ENCODE data around the gene AVEN.
"Not testable (repeated sequence)": the region's sequence is repeated elsewhere in the genome, so short reads cannot be mapped to it uniquely, and the experiment has no call there.

AVEN gene

DNA sequence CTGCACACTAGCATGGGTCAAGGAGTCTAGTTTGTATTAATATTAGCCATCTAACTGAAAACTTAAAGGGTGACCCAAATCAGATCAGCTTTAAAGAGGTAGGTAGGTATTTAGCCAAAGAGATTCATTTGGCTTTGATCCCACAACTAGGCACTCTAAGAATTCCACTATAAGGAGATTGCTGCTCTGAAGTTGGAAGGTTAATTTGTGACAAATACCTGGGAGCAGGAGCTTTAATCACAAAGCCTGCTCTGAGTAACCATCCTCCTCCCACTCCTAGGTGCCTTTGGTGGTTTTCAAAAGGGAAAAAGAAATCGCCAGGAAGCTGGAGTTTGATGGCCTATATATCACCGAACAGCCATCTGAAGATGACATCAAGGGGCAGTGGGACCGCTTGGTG lies 191.0 kb downstream of the AVEN start:
- DNase-seq (ENCODE audit: low read depth, low spot score): no peak

DNA sequence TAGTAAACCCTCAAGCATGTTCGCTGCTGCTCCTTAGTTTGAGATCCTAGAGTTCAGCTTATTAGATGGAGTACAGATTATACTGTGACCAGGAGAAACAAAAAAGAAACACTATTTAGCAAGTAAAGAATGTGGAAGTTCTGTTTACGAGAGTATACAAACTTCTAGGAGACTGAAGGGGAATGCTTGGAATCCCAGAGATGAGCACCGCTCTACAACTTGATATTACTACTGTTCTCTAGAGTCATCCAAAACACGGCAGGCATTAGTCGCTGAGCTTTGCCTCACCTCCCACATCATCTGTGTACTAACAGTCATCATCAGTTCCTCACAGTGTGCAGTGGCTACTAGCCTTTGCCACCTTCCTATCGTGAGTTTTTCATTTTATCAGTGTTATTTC lies 192.1 kb downstream of the AVEN start:
- DNase-seq (ENCODE audit: low read depth, low spot score): no peak

DNA sequence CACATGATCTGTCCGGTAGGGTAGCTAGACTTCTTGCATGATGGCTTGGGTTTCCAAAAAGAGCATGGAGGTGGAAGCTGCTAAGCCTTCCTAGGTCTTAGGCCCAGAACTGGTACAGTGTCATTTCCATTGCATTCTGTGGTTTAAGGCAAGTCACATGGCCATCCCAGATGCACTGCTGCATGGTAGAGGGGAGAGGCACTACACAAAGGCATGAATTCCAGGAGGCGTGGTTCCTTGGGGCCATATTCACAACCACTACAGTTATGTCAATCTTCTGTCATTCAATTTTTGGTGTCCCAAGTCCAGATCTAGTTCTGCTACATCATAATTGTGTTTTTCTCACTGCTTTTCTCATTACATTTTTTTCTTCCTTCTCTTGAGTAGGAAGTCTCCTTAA lies 192.9 kb downstream of the AVEN start:
- DNase-seq (ENCODE audit: low read depth, low spot score): no peak

DNA sequence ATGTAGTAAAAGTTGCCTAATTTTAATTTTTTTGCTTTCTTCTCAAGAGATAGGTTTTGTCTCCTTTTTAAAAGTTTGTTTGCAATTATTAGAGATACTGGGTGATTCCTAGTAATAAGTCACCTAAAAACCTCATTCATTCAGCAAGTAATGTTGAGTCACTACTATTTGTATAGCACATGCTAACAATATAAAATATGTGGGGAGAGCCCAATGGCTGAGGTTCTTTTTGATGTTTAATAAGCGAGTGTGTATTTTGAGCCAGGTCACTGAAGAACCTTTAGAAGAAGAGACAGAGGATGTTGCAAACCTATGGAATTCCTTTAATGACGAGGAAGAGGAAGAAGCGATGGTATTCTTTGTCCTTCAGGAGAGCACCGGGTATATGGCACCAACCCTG lies 194.4 kb downstream of the AVEN start:
- no peak for DNase-seq (ENCODE audit: low read depth, low spot score)

DNA sequence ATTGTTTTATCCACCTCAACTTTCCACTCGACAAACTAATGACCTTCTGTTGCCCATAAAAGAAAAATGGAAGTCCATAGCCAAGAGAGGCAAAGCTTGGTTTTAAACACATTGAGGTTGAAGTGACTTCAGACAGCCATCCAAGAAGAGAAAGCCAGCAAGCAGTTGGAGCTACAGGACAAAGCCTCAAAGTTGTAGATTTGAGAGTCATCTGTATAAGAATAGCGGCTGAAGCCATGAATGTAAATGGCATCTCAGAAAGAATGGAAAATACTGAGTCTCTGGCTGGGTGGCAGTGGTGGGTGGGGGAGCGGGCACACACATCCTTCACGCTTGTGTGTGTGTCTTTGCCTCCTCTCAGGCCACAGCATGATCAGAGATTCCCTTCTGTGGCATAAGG lies 194.8 kb downstream of the AVEN start:
- no peak for DNase-seq (ENCODE audit: low read depth, low spot score)

DNA sequence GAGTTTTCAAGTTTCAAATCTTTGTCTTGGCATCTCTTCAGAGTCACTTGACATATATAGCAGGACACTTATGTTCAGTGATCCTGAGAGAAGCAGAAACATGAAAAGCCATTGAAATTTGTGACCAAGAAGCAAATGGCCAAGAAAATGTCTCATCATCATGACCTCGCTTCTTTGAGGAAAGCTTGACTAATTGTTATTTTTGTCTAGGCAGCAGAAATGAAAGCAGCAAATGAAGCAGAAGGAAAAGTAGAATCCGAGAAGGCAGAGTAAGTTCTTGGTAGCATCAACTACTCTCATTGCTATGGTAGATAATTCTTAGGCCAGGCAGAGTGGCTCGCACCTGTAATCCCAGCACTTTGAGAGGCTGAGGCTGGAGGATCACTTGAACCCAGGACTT lies 198.4 kb downstream of the AVEN start:
- DNase-seq (ENCODE audit: low read depth, low spot score): no peak

DNA sequence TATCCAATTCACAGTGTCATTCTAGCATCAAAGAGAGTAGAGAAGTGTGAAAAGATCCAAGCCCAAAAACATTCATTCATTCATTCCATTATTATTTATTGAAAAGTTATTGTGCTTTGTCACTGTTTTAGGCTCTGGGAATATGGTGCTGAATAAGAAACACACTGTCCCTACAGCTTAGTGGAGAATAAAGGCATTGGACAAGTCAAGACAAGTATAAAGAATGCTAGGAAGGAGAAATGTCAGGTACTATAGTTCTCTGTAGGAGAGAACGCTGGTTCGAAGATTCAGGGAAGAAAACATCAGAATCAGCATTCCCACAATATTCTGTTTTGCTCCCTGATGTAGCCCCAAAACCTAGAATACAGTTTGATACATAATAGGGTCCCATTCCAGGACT lies 199.5 kb downstream of the AVEN start:
- DNase-seq (ENCODE audit: low read depth, low spot score): no peak

DNA sequence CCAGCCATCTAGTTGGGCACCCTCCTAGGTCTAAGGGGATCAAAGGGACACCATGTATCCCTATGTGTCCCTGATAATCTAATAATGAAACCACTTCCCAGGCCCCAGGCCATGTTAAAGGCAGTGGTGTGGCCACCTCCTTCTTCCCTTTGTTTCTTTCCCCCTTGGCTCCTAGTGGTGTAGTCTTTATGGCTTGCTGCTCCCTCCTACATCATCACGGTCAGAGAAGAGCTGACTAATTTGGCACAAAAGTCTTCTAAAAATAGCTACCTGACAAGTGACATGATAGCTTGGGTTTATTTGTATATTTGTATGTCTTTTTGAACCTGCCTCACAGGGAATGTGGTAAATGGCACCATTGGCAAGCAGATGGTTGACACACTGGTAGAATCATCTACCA lies 201.7 kb downstream of the AVEN start:
- no peak for DNase-seq (ENCODE audit: low read depth, low spot score)

DNA sequence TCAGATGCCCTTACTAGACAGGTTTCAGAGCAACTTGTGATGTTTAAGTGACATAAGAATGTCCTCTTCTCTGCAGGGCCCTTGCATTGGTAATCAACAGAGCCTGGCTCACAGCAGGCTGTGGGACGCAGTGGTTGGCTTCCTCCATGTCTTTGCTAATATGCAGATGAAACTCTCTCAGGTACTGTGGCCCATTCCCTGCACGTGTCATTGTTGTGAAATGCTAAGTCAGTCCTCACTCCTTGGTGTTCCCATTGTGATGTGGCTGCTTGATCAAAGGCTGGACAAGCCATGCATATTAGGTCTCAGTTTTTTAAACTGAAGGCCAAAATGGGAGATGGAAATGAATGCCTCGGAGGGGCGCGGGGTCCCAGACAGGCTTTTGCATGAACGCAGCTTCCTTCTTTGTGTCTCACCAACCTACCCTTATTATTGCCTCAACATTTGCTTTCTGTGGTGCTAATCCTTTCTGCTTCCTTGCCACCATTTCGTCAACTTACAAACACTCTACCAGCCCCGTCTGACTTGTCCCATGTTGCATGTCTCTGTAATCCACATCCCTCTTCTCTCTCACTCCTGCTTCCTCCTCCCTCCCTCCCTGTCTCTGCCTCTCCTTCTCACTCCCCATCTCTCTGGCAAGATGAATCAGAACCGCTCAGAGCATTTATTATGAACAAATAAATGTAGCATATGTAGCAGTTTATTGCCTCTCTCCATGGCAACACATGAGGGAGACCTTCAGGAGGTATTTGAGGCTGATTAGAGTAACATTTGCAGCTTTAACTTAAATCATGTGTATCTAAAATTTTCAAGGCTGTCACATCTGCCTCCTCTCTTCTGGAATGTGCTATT lies 203.9 kb downstream of the AVEN start:
- DNase-seq (ENCODE audit: low read depth, low spot score): no peak

DNA sequence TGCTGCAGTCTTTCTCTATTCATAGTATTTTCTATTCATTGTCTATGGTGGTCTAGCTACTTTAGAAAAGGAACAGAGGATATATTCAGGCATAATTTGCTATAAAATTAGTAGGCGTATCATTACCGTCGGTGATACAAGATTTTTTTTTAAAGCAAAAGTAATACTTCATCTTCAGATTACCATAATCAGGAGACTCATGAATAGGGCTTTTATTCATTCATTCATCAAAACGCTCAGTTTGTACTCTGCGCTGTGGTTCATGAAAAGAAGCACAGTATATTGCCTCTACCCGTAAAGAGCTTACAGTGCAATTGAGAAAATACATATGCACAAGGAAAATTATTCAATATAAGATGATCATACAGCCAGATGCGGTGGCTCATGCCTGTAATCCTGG lies 207.4 kb downstream of the AVEN start:
- DNase-seq (ENCODE audit: low read depth, low spot score): no peak

DNA sequence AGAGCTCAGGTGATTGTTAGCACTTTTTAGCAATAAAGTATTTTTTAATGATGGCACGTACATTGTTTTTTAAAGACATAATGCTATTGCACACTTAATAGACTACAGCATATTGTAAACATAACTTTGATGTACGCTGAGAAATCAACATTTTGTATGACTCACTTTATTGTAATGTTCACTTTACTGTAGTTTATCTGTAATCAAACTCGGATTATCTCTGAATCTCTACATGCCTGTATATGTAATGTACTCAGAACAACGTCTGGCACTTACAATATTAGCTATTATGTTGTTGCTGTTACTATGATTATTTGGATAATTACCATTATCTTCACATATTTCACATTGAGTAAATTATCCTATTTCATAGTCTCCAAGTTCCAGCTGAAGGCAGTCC lies 208.7 kb downstream of the AVEN start:
- DNase-seq (ENCODE audit: low read depth, low spot score): no peak

DNA sequence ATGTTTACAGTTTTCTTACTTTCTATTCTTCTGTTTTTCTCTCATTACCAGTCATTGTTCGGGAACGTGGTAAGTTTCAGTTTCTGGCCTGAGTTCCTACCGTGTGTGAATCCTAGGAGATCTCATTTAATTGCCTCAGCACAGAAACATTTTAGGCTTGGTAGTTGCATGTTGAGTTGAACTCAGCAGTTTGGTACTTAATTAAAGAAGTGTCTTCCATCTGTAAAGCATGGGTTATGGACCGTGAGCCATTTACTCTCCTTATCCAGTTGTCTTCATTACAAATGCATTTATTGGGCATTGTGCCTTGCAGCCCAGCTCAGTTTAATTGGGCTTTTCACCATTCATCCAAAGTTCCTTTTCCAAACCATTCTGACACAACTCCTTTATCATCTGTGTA lies 212.8 kb downstream of the AVEN start:
- DNase-seq (ENCODE audit: low read depth, low spot score): no peak

DNA sequence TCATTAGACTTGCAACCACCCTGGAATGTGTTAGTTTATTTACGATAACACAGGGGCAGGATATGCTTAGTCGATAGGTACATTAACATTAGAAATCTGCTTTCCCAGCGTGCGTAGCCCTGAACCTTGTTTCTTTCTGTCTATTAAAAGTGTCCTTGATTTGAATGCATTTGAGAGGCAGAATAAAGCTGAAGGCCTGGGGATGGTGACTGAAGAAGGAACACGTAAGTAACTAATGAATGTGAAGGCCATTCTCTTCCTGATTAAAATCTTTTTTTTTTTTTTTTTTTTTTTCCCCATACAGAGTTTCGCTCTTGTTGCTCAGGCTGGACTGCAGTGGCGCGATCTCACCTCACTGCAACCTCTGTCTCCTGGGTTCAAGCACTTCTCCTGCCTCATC lies 213.6 kb downstream of the AVEN start:
- DNase-seq (ENCODE audit: low read depth, low spot score): no peak

DNA sequence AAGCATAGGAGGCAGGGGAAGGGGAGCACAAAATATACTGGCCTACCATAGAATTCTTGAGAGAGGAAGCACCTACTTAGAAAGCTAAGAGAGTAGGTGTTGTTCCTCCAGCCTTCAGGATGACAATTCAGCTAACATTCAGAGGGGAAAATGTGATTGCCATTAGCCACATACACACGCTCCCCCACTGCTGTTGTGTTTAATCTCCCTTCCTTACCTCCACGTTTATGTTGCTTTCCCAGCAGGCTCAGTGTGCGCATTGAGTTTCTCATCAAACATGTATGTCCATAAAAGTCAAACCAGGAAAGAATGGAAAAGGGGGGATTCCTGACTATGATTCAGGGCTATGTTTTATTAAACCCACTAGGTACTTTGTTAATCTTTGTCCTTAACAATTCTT lies 215.9 kb downstream of the AVEN start:
- DNase-seq (ENCODE audit: low read depth, low spot score): no peak

DNA sequence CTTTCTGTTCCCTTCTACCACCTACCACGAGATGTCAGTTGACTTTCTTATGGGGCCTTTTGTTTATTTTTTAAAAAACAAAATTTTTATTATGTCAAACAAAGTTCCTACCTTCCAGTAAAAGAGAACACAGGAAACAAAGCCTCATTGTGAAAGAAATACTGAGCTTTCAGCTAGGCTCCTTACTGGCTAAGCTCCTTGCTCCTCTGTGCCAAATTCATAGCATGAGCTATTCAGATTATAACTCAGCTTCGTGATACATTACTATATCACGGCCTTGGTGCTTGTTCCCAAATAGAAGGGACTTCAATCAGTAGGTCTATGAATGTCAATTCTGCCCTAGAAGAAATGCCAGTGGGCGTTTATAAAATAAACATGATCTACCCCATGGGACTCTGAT lies 216.5 kb downstream of the AVEN start:
- no peak for DNase-seq (ENCODE audit: low read depth, low spot score)

DNA sequence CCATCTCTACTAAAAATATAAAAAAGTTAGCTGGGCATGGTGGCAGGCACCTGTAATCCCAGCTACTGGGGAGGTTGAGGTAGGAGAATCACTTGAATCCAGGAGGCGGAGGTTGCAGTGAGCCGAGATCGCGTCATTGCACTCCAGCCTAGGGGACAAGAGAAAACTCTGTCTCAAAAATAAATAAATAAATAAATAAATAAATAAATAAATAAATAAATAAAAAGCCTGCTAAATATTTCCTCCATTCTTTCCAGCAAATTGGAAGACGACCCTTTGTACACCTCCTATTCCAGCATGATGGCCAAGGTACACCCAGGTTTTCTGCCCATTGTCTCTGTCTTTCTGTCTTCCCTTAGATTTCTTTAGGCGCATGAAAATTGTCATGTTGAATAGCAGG lies 219.5 kb downstream of the AVEN start:
- not testable (repeated sequence) for DNase-seq (ENCODE audit: low read depth, low spot score)

Measured in smooth muscle cell of the brain vasculature (primary cell).